ENCODE data around the gene PNPLA5. TPM values are rescaled to one million over a fixed set of nuclear protein-coding genes. Genes with fewer than 3 reads are reported as not detected.

The PNPLA5 gene
- total RNA-seq, 1 experiment from 2014 or later: 5.5 TPM

GRCh38 chr22:43845981-43846380 is 45.8 kb downstream of the PNPLA5 start:
- no peaks in the 10 kb centered on the region for H4K20me1 ChIP-seq (ENCODE audit: control insufficient read depth, insufficient read depth, insufficient read length)

More at GRCh38 chr22:43845981-43846380, 45.8 kb downstream of the PNPLA5 start:
- no peak overlapping the region for H3K4me2 ChIP-seq (ENCODE audit: insufficient read depth, insufficient read length, low read length)
- peak overlapping the region; percentile 11; the same call in 1 of the 2 replicates for H3K14ac ChIP-seq (ENCODE audit: insufficient read depth, low read length)
- peaks cover 8% of the 10 kb centered on the region; the same call in 1 of the 2 replicates for H3K79me2 ChIP-seq (ENCODE audit: insufficient read depth, low read length)
- H3K18ac ChIP-seq (ENCODE audit: insufficient read length, low read depth, low read length): no peak overlapping the region
- no peaks in the 10 kb centered on the region for H3K27me3 ChIP-seq (ENCODE audit: insufficient read depth, low read length)
- Mint-ChIP-seq H3K27me3 (ENCODE audit: low read depth) (peaks cover 2% of the 10 kb centered on the region; the same call in 1 of the 2 replicates), H3K27ac (peak overlapping the region; percentile 52 to 96 (median 93); a peak in 6 of 7 replicates), H3K9me3 (no peaks in the 10 kb centered on the region), H3K4me3 (no peak overlapping the region), H3K36me3 (ENCODE audit: insufficient read depth in 1 of 3, low read depth in 3 of 3) (peaks cover 1 to 11% (median 3%) of the 10 kb centered on the region in 3 experiments; a peak in 4 of 7 replicates), H3K4me1 (peaks cover 41 to 46% of the 10 kb centered on the region in 2 experiments)
- no peak overlapping the region for H3K4ac ChIP-seq (ENCODE audit: low read depth, low read length)
- H4K8ac ChIP-seq (replicated peaks; ENCODE audit: insufficient read length, low read depth, low read length): no peak overlapping the region
- H3K56ac ChIP-seq (ENCODE audit: insufficient read length, low read depth, low read length): no peak overlapping the region
- no peak overlapping the region for H3K27ac ChIP-seq (ENCODE audit: insufficient read length, low read depth, low read length)
- no peak overlapping the region for H3K23ac ChIP-seq (ENCODE audit: insufficient read length, low read depth, low read length)
- no peak overlapping the region for H2BK15ac ChIP-seq (ENCODE audit: low read depth, low read length)
- no peak for DNase-seq
- H4K5ac ChIP-seq (ENCODE audit: insufficient read length, low read depth, low read length): no peak overlapping the region
- no peaks in the 10 kb centered on the region for H3K4me1 ChIP-seq (ENCODE audit: insufficient read depth, low read length)
- no peak overlapping the region for H4K91ac ChIP-seq (ENCODE audit: insufficient read length, low read depth, low read length)
- no peak overlapping the region for H3K9ac ChIP-seq (ENCODE audit: extremely low read depth, insufficient read length, low read length)
- H3K9me3 ChIP-seq (ENCODE audit: control insufficient read depth, low read depth, low read length): no peaks in the 10 kb centered on the region
- H3K79me1 ChIP-seq (ENCODE audit: insufficient read depth, low read depth, low read length, poor library complexity, severe bottlenecking): peaks cover 4% of the 10 kb centered on the region
- H3K23me2 ChIP-seq (ENCODE audit: insufficient read length, low read depth, low read length, poor library complexity, severe bottlenecking): no peaks in the 10 kb centered on the region
- TF ChIP-seq CTCF (conservative IDR thresholded peaks at IDR 0.05): no peak
- no peak overlapping the region for H2AK5ac ChIP-seq (ENCODE audit: insufficient read length, low read length)
- no peak overlapping the region for H2BK20ac ChIP-seq (ENCODE audit: low read depth, low read length, poor library complexity, severe bottlenecking)
- H2BK120ac ChIP-seq (ENCODE audit: low read depth, low read length, poor library complexity, severe bottlenecking): no peak overlapping the region
- no peak overlapping the region for H2AFZ ChIP-seq (ENCODE audit: low read length)
- WGBS (ENCODE audit: extremely low coverage, insufficient read length, low lambda C conversion rate): no CpG with 5 or more reads among the region's 11 CpGs
- no peak overlapping the region for H2BK5ac ChIP-seq (ENCODE audit: insufficient read length, low read length)
- H3T11ph ChIP-seq (ENCODE audit: low read length): no peak overlapping the region
- H2BK12ac ChIP-seq (ENCODE audit: insufficient read length, low read depth, low read length): no peak overlapping the region

All from H9 (cell line).